ENCODE measurements around the gene ZNF236. TPM values are rescaled to one million over a fixed set of nuclear protein-coding genes. Genes with fewer than 3 reads are reported as not detected.

ZNF236 gene
- total and polyA plus RNA-seq, 2 donors (not counting 1 experiment from before 2014, with no cell fraction given) = 2.9 to 8.4 TPM

DNA sequence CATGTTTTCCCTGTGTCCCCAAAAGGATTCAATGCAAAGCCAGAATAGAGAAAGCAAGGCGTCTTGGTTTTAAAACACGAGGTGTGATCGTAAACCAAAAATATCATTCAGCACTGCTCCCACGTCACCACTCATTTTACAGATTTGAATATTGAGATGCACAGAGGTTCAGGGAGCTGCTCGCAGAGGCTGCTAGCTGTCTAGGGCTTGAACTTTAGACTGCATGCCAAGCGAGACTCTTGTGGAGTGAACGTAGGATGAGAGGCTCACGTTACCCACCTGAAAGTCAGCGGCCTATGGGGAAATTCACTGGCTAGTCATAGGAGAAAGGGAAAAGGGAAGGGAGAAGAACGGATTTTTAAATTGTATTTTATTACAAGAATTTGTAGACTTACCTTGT lies 180.1 kb downstream of the ZNF236 start:
- H3K4me1 ChIP-seq (ENCODE audit: control insufficient read depth, extremely low read depth, insufficient read depth, low read length) = no peaks in the 10 kb centered on the region
- no peaks in the 10 kb centered on the region for H3K36me3 ChIP-seq (ENCODE audit: control insufficient read depth, insufficient read depth, low read length)
- H3K27ac ChIP-seq (ENCODE audit: insufficient read depth, low read length) = no peak overlapping the region
- no peak for TF ChIP-seq EZH2 (IDR thresholded peaks at IDR 0.05; ENCODE audit: low read length, missing control alignments)
- TF ChIP-seq, protein P1, sequence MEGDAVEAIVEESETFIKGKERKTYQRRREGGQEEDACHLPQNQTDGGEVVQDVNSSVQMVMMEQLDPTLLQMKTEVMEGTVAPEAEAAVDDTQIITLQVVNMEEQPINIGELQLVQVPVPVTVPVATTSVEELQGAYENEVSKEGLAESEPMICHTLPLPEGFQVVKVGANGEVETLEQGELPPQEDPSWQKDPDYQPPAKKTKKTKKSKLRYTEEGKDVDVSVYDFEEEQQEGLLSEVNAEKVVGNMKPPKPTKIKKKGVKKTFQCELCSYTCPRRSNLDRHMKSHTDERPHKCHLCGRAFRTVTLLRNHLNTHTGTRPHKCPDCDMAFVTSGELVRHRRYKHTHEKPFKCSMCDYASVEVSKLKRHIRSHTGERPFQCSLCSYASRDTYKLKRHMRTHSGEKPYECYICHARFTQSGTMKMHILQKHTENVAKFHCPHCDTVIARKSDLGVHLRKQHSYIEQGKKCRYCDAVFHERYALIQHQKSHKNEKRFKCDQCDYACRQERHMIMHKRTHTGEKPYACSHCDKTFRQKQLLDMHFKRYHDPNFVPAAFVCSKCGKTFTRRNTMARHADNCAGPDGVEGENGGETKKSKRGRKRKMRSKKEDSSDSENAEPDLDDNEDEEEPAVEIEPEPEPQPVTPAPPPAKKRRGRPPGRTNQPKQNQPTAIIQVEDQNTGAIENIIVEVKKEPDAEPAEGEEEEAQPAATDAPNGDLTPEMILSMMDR (conservative IDR thresholded peaks at IDR 0.05 in 1 of 2, IDR thresholded peaks at IDR 0.05 in 1 of 2; ENCODE audit: low read depth in 1 of 2, low read length in 2 of 2) = no peak
- H4K20me1 ChIP-seq (ENCODE audit: control insufficient read depth, extremely low read depth, insufficient read depth, low read length) = no peaks in the 10 kb centered on the region
- H3K9me3 ChIP-seq (ENCODE audit: control insufficient read depth, insufficient read depth, low read depth, low read length) = no peaks in the 10 kb centered on the region
- H3K79me2 ChIP-seq (ENCODE audit: control insufficient read depth, insufficient read depth, low read length) = no peaks in the 10 kb centered on the region
- no peak overlapping the region for H2AFZ ChIP-seq (ENCODE audit: low read length)
- H3K4me3 ChIP-seq (replicated peaks in 1 of 4; ENCODE audit: control extremely low read depth in 1 of 4, insufficient read depth in 1 of 4, low read depth in 3 of 4, low read length in 4 of 4) = no peak overlapping the region
- H3K27me3 ChIP-seq (ENCODE audit: control insufficient read depth, insufficient read depth, low read length) = peaks cover 7% of the 10 kb centered on the region
- H3K4me2 ChIP-seq (ENCODE audit: extremely low read depth, insufficient read depth, low read length) = no peak overlapping the region
- no peak for DNase-seq (ENCODE audit: low read depth in 2 of 2)
- no peak overlapping the region for H3K9ac ChIP-seq (ENCODE audit: insufficient read depth, low read length)

- H3K4me3 ChIP-seq (replicated peaks in 1 of 4; ENCODE audit: control extremely low read depth in 1 of 4, insufficient read depth in 1 of 4, low read depth in 3 of 4, low read length in 4 of 4) = no peak overlapping the region
- no peaks in the 10 kb centered on the region for H3K79me2 ChIP-seq (ENCODE audit: control insufficient read depth, insufficient read depth, low read length)
- H4K20me1 ChIP-seq (ENCODE audit: control insufficient read depth, extremely low read depth, insufficient read depth, low read length) = no peaks in the 10 kb centered on the region
- no peaks in the 10 kb centered on the region for H3K9me3 ChIP-seq (ENCODE audit: control insufficient read depth, insufficient read depth, low read depth, low read length)
- no peaks in the 10 kb centered on the region for H3K4me1 ChIP-seq (ENCODE audit: control insufficient read depth, extremely low read depth, insufficient read depth, low read length)
- TF ChIP-seq, protein P1 (conservative IDR thresholded peaks at IDR 0.05 in 1 of 2, IDR thresholded peaks at IDR 0.05 in 1 of 2; ENCODE audit: low read depth in 1 of 2, low read length in 2 of 2) = no peak
- no peak for TF ChIP-seq EZH2 (IDR thresholded peaks at IDR 0.05; ENCODE audit: low read length, missing control alignments)
- H2AFZ ChIP-seq (ENCODE audit: low read length) = no peak overlapping the region
- no peak overlapping the region for H3K27ac ChIP-seq (ENCODE audit: insufficient read depth, low read length)
- no peak overlapping the region for H3K4me2 ChIP-seq (ENCODE audit: extremely low read depth, insufficient read depth, low read length)
- H3K36me3 ChIP-seq (ENCODE audit: control insufficient read depth, insufficient read depth, low read length) = no peaks in the 10 kb centered on the region
- no peak overlapping the region for H3K9ac ChIP-seq (ENCODE audit: insufficient read depth, low read length)
- H3K27me3 ChIP-seq (ENCODE audit: control insufficient read depth, insufficient read depth, low read length) = peaks cover 7% of the 10 kb centered on the region
- no peak for DNase-seq (ENCODE audit: low read depth in 2 of 2)
Measured at GRCh38 chr18:77003316-77003715, 181.0 kb downstream of the ZNF236 start.

GRCh38 chr18:77004555-77005380 lies 182.4 kb downstream of the ZNF236 start:
- H3K36me3 ChIP-seq (ENCODE audit: control insufficient read depth, insufficient read depth, low read length) = no peaks in the 10 kb centered on the region
- H3K27me3 ChIP-seq (ENCODE audit: control insufficient read depth, insufficient read depth, low read length) = peaks cover 7% of the 10 kb centered on the region
- H2AFZ ChIP-seq (ENCODE audit: low read length) = no peak overlapping the region
- no peaks in the 10 kb centered on the region for H3K9me3 ChIP-seq (ENCODE audit: control insufficient read depth, insufficient read depth, low read depth, low read length)
- H3K4me1 ChIP-seq (ENCODE audit: control insufficient read depth, extremely low read depth, insufficient read depth, low read length) = no peaks in the 10 kb centered on the region
- no peak for DNase-seq (ENCODE audit: low read depth in 2 of 2)
- H3K4me2 ChIP-seq (ENCODE audit: extremely low read depth, insufficient read depth, low read length) = no peak overlapping the region
- H3K79me2 ChIP-seq (ENCODE audit: control insufficient read depth, insufficient read depth, low read length) = no peaks in the 10 kb centered on the region
- H4K20me1 ChIP-seq (ENCODE audit: control insufficient read depth, extremely low read depth, insufficient read depth, low read length) = no peaks in the 10 kb centered on the region
- H3K4me3 ChIP-seq (replicated peaks in 1 of 4; ENCODE audit: control extremely low read depth in 1 of 4, insufficient read depth in 1 of 4, low read depth in 3 of 4, low read length in 4 of 4) = no peak overlapping the region
- H3K27ac ChIP-seq (ENCODE audit: insufficient read depth, low read length) = no peak overlapping the region
- TF ChIP-seq, protein P1 (conservative IDR thresholded peaks at IDR 0.05 in 1 of 2, IDR thresholded peaks at IDR 0.05 in 1 of 2; ENCODE audit: low read depth in 1 of 2, low read length in 2 of 2) = no peak
- TF ChIP-seq EZH2 (IDR thresholded peaks at IDR 0.05; ENCODE audit: low read length, missing control alignments) = no peak
- H3K9ac ChIP-seq (ENCODE audit: insufficient read depth, low read length) = no peak overlapping the region

Measured in fibroblast of lung (primary cell).